Amygdala (tissue), 56 donors: ENCODE data around the gene NFATC1.
"Not testable (repeated sequence)": the region's sequence is repeated elsewhere in the genome, so short reads cannot be mapped to it uniquely, and the experiment has no call there.

Experiments used
- DNase-seq, 56 donors: peaks; one replicate each; lab custom pipeline; 2025; lab: John Stamatoyannopoulos, UW

The NFATC1 gene

GRCh38 chr18:79496978-79497637 lies 101.4 kb downstream of the NFATC1 start:
- peak in 19 of 56 donors; percentile 9 to 72 (median 37) for DNase-seq

DNA sequence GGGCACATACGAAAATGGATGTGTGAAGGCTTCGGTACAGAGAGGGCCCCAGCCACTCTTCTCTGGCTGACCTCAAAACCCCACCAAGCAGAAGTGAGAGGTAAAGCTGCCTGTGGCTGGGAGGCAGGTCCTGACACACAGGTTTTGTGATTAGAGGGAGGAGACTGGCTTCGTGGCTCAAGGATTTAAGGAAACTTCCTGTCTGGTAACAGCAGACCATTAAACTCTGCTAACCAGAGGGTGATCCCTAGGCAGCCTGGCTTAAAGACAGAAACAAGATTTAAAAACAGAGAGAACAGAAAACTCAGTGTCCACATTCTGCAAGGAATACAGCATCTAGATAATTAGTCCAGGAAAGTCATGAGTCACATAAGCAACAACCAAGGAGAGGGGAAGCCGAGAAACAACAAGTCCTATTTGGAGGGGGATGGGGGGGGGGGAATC lies 101.9 kb downstream of the NFATC1 start:
- no peak for DNase-seq

GRCh38 chr18:79498662-79499061 lies 102.9 kb downstream of the NFATC1 start:
- no peak for DNase-seq

- DNase-seq = no peak
Observed at GRCh38 chr18:79501006-79501405, 105.3 kb downstream of the NFATC1 start.

GRCh38 chr18:79502782-79503181 lies 107.1 kb downstream of the NFATC1 start:
- no peak for DNase-seq

DNA sequence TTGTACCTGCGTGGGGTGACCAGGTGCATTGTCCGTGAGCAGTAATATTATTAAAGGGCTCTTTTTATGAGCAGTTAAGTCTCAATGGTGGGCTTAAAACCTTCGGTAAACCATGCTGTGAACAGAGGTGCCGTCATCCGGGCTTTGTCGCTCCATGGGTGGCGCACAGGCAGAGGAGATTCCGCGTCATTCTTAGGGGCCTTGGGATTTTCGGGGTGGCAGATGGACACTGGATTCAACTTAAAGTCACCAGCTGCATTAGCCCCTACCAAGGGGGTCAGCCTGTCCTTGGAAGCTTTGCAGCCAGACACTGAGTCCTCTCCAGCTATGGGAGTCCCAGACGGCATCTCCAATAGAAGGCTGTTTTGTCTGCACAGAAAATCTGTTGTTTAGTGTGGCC lies 107.7 kb downstream of the NFATC1 start:
- DNase-seq = no peak

GRCh38 chr18:79504034-79504433 lies 108.3 kb downstream of the NFATC1 start:
- DNase-seq = no peak

GRCh38 chr18:79504495-79504894 lies 108.8 kb downstream of the NFATC1 start:
- DNase-seq = not testable (repeated sequence)

GRCh38 chr18:79505465-79505864 lies 109.7 kb downstream of the NFATC1 start:
- not testable (repeated sequence) for DNase-seq

DNA sequence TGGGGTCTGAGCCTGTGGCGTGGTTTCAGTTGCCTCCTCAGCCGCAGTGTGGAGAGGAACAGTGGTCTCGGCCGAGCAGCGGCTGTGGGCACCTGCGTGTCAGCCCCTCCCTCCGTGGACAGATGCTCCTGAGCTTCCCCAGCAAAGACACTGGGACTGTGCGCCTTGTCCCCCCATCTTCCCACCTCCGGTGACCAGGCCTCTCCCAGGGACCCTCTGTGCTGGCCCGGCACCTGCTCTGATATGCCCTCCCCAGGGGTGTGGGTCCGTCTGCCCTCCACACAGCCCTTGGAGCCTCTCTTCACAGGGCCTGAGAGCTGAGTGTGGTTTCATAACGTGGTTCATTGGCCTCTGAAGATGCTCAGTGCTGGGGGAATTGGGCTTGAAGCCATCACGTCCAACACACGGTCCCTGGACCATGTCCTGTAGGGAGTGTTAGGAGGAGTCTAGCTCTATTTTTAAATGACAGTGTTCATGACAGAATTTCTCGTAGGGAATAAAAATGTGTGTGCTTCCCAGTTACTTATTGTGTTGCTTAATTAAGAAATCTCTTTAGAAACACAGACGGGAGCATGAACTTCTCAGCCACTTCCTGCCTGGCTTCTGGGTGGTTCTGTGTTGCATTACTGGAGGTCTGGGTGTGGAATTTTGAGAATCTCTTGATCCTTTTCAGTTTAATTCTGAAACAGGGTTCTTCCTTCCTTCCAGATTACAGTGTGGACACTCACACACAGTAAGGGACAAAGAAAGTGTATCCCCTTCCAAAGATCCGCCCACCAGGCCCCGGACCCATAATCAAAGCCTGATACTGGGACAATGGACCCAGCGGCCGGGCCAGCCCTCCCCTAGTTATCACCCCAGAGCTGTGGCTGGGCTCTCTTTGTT lies 110.7 kb downstream of the NFATC1 start:
- DNase-seq = no peak

DNA sequence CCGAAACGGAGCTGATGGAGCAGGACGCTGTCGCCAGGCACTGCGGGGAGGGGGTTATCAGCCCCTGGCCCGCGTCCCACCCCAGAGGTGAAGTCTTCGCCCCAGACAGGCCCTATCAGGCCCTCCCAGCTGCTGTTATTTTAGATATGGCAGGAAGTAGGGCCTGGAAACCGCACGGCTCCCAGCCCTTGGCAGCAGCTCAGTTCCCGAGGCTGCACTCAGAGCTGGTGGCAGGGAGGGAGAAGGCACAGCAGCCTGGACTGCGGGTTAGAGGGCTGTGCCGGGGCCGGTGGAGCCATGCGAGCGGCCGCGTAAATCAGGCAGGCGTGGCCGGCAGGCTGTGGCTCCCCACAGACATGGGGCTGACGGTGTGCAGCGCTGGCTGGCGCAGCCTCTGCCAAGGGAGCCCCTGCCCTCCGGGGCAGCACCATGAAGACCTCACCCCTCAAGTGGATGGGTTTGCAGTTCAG lies 111.4 kb downstream of the NFATC1 start:
- peak in 30 of 56 donors; percentile 10 to 66 (median 47) for DNase-seq

DNA sequence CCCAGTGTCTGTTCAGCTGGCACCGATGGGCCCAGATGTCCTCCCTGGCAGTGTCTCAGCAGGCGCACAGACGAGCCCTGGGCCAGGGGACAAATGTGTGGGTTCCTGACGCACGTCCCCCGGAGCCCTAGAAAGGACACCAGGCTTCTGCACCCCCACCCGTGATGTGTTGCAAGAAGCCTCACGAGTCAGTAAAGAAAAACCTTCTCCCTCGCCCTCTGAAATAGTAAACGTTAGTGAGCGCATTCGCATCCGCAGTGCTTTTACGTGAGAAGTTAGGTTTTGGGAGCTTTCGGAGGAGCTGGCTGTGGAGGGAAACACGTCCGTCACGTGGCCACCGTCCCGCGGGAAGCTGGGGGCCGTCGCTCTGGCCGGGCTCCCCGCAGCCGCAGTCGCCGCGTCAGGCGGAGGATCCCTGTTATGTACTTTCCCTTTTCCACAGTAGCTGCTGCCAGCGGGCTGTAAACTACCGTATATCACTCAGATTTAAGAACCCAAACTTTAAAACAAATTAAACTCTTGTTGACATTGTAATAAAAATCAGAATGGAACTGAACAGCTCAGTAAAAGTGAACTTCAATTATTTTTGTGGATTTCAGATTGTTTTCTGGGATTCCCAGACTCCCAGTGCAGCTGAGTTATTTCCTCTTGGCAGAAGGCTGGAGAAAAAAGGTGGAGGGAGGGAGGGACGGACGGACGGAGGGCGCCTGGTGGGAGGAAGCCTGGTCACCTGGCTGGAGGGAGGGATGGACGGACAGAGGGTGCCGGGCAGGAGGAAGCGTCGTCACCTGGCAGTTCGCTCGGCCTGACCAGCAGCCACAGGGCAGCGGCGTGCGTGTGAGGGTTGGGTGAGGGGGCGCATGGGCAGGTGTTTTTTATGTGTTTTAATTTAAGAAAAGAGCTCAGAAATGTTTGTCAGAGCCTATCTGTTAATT lies 112.1 kb downstream of the NFATC1 start:
- peak in 45 of 56 donors; percentile 13 to 80 (median 54) for DNase-seq

DNA sequence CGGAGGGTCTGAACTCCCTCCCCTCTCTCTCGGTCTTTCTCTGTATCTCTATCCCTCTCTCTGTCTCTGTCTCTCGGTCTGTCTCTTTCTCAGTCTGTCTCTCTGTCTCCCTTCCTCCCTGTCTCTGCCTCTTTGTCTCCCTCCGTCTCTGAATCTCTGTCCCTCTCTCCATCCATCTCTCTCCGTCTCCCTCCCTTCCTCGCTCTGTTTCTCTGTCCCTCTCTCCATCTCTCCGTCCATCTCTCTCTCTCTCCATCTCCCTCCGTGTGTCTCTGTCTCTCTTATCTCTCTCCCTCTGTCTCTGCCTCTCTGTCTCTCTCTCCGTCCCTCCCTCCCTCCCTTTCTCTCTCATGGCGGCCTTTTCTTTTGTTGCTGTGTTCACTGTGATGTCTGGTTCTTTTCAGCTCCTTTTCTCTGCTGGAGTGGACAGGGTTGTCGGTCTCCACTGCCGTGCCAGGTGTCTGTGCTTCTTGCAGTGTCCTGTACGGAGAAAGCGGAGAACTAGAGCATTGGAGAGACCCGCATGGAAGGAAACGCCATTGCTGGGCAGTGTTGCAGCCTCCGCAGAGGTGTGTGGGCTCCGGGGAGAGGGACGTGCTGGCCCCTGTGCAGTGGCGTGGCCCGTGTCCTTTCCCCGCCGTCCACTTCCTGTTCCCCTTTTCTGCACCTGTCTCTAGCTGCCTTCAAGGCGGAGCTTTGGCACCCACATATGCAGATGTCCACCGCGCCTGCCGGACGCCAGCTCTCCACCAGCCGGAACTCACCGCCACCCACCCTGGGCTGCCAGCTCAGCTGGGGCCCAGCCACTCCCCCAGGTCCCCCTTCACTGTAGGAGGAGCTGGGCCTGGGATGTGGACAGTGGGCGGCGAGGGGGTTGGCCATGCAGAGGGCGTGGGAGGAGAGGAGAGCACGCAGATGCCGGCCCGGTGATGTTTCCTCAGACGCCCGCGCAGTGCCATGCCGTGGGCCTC lies 113.1 kb downstream of the NFATC1 start:
- peak in 1 of 56 donors; percentile 25 for DNase-seq

GRCh38 chr18:79509536-79509930 lies 113.8 kb downstream of the NFATC1 start:
- DNase-seq = peak in 1 of 56 donors; percentile 25

DNA sequence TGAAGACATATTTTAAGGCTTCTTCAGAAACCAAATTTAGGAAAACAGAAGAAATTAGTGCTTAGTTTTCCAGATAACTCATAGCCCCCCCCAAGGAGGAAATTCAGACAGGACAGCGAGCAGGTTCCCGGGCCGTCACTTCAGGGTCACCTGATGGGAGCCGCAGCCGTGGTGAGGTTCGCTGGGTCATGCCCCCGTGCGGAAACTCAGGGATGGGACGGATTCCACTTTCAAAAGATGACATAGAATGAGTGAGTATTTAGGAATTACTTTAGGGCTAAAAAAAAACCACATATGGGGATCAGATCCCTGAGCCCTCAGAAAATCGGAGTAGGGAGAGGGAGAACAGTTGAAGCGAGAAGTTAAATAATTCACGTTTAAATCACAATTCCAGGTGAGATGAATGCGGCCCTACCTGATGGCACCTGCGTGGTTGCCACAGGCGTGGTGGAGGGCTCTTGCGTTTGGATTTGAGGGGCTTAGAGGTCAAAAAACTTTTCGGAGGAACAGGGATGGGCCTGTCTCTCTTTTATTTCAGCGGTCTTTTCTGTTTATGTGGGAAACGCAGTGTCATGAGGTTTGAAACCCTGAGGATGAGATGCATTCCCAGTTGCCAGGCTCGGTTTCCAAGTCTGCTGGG lies 114.4 kb downstream of the NFATC1 start:
- no peak for DNase-seq

GRCh38 chr18:79510731-79511241 lies 115.1 kb downstream of the NFATC1 start:
- no peak for DNase-seq

GRCh38 chr18:79511271-79511670 lies 115.5 kb downstream of the NFATC1 start:
- no peak for DNase-seq

- DNase-seq = no peak
Observed at GRCh38 chr18:79511671-79512301, 116.1 kb downstream of the NFATC1 start.
